HG02798 (cell line): Measurements from ENCODE around the gene ABHD8.

Experiments
- ATAC-seq: cut with Tn5 transposase; IDR thresholded peaks from one replicate; pipeline ENCODE4 v1.9.1; 2021; ENCODE audit warnings: mild to moderate bottlenecking; ENCODE audit not compliant: unreplicated experiment, poor library complexity

The ABHD8 gene

DNA sequence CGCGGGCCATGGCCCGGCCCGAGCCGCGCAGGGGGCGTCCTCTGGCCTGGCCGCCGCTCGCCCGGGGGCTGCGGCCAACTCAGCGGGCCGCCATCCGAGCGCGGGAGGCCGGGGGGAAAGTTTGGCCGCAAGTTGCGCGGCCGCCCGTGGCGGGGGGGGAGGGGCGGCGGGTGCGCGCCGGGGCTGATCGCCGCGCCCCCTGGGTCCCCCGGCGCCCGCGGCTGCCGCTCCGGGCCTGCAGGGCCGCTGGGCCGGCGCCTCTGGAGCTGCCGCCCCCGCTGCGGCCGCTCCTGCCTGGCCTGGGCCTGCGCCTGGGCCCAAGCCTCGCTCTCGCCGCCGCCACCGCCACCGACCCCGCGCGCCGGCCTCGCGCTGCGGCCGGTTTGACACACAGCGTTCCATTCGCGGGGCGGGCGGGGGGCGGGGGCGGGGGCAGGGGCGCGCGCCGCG, 57.7 kb downstream of the ABHD8 start, which contains the start of gene NR2F6:
Gene NR2F6, minus strand, starts transcription at position 385 of the 450 bp plus-strand sequence. CDS start 699 bp downstream, outside the sequence.
- ATAC-seq, result peak; percentile 5

DNA sequence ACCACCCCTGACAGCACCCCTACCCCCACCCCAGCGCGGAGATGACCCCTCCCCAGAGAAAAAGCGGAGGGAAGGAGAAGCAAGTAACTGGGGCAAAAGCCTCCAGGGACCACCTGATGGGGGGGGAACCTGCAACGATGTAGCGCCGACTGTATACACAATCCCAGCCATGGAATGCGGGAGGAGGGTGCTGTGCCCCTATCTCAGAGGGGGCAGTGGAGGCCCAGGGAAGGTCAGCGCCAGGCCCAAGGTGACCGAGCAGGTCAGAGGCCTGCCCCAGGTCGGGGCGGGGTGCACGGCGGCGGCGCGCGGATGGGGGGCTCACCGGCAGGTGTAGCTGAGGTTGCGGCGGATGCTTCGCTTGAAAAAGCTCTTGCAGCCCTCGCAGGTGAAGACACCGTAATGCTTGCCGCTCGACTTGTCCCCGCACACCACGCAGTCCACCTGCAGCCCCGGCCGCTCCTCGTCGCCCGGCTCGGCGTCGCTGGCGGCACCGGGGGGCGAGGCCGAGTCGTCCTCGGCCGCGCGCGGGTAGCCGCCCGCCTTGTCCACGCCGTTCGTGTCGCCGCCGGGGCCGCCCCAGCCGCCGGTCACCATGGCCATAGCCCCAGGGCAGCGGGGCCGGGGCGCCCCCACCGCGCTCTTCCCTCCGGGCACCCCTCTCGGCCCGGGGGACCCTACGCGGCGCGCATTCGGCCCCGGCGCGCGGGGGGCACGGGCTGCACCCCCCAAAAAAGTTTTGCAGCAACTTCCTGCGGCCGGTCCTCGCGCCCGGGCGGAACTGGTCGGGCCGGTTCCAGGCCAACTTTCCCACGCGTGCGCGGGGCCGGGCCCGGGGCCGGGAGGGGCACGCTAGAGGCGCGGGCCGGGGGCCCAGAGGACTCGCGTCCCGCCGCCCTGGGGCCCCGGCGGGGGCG, 58.3 kb downstream of the ABHD8 start:
- ATAC-seq, result peak; percentile 8

DNA sequence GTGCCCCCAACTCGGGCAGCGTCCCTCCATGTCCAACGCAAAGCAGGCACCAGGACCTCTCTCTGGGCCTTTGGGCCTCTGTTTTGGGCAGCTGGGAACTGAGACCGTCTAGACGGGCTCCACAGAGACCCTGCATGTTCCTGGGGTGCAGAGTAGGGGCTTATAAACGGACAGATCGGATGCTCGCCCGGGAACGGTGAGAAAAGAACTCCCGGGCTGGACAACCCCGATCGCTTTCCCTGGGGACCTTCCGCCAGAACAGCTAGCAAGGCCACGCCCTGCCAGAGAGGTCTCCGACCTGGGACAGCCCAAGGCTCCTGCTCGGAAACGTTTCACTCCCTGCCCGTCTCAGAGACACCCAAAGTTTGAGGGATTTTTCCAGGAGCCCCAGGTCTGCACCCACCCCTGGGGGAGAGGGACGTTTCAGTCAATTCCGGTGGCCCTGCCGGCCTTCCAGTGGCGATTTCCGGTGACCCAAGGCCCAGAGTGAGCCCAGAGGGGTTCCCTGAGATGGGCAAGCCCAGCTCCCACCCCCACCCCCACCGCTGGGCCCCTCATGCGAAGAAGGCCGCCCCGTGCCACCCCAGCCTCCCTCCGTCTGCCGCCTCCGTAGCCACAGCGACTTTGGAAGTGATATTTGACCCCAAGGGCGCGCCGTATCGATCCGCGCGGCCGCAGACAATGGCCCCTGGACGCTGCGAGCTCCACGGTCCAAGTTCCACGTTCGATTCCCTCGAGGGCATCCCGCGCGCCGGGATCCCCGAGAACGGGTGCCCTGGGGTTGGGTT, 59.2 kb downstream of the ABHD8 start:
- ATAC-seq, result no peak

DNA sequence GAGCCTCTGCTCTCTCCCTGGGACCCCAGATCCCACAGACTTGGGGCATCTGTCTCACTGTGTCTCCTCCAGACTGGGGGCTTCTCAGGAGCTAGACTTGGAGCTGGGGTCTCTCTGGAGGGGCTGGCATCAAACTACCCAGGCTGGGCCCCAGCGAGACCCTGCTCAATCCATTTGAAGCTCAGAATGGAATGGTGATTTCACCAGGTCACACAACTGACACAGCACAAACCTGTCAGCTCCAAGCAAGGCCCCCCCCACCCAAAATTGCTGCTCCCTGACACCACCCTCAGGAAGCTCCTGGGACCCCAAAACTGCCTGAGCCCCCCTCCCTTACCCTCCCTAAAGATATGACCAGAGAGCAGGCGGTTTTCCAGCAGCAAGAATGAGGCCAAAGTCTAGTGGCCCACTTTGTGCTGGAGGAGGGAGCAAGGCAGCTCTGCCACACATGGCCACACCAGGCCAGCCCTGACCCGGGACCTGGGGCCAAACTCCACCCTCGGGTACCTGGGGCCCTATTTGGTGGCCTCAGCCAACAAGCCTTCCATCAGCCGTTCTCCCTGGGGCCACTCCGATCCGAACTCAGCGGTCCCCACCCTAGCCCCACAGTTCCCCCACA, 59.9 kb downstream of the ABHD8 start:
- ATAC-seq, result no peak

DNA sequence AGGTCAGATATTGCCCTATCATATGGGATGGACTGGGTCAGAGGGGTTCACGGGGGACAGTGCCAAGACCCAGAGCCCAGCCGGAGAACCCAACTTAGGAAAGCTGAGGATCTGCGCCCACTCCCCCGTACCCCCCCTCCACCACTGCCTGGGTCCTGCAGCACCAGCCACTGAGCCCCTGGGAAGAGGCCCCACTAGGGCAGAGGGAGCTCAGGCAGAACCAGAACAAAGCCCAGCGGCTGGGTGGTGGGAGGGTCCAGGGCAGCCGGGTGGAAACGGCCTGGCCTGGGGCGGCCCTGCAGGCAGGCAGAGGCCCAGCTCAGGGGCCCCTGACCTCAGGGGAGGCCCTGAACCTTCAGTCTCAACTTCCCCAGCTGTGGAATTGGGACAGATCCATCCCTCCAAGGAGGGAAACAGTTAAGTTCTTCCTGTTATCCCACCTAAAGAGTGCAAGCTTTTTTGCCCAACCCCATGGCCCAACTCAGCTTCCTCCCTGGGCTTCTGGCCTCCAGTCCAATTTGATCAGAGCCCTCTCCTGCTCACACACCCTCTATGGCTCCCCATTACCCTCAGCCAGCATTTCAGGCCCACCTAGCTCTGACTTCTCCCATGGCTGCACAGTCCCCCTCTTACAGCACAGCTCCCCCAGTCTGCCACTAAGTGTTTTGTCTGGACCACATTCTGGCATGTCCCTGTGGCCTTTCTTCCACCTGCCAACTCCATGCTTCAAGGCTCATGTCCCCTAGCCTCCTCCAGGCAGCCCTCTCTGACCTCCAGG, 60.6 kb downstream of the ABHD8 start:
- no peak for ATAC-seq
